ENCODE data around the gene MEPCE.
"Not testable (repeated sequence)": the region's sequence is repeated elsewhere in the genome, so short reads cannot be mapped to it uniquely, and the experiment has no call there.

Gene MEPCE, protein sequence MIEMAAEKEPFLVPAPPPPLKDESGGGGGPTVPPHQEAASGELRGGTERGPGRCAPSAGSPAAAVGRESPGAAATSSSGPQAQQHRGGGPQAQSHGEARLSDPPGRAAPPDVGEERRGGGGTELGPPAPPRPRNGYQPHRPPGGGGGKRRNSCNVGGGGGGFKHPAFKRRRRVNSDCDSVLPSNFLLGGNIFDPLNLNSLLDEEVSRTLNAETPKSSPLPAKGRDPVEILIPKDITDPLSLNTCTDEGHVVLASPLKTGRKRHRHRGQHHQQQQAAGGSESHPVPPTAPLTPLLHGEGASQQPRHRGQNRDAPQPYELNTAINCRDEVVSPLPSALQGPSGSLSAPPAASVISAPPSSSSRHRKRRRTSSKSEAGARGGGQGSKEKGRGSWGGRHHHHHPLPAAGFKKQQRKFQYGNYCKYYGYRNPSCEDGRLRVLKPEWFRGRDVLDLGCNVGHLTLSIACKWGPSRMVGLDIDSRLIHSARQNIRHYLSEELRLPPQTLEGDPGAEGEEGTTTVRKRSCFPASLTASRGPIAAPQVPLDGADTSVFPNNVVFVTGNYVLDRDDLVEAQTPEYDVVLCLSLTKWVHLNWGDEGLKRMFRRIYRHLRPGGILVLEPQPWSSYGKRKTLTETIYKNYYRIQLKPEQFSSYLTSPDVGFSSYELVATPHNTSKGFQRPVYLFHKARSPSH

DNA sequence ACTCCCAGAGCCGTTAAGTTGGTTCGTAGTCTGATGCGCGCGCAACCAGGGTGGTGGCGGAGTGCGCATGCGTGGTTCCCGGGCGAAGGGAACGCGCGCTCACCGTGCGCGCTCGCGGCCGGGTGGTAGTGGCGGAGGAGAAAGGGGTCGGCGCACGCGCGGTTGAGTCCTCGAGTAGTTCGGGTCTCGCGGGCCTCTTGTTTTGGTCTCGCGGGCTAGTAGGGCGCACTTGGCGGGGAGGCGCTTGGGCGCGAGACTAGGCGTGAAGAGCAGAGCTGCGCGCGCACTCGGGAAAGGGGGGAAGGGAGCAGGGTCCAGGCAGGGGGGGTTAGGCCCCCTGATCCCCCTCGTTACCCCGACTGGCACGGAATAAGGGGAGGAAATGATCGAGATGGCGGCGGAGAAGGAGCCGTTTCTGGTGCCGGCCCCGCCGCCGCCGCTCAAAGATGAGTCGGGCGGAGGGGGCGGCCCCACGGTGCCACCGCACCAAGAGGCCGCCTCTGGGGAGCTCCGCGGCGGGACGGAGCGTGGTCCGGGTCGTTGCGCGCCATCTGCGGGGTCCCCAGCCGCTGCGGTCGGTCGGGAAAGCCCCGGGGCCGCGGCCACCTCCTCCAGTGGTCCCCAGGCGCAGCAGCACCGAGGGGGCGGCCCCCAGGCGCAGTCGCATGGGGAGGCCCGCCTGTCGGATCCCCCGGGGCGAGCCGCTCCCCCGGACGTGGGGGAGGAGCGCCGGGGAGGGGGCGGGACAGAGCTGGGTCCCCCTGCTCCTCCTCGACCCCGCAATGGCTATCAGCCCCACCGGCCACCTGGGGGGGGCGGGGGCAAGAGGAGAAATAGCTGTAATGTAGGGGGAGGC is at the start of gene MEPCE:
Gene MEPCE (plus strand): TSS at position 195 of the 856 bp plus-strand sequence. CDS start 188 bp downstream, at position 383.
- peak; percentile 99 for DNase-seq (ENCODE audit: low read depth)

DNA sequence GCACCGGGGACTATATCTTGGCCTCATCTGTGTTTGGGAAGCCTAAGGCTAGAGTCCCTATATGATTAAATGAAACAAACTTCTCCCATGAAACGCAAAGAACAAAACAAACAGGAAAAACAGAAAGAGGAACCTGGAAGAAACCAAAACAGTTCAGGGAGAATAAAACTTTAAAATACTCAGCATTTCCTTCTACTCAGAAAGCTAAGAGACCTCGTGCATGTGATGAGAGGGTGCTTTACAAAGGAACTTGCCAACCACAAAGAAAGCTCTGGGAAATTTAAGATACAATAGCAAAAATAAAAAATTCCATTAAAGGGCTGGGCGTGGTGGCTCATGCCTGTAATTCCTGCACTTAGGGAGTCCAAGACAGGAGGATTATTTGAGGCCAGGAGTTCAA is 49.4 kb upstream of the MEPCE start:
- DNase-seq (ENCODE audit: low read depth): no peak

DNA sequence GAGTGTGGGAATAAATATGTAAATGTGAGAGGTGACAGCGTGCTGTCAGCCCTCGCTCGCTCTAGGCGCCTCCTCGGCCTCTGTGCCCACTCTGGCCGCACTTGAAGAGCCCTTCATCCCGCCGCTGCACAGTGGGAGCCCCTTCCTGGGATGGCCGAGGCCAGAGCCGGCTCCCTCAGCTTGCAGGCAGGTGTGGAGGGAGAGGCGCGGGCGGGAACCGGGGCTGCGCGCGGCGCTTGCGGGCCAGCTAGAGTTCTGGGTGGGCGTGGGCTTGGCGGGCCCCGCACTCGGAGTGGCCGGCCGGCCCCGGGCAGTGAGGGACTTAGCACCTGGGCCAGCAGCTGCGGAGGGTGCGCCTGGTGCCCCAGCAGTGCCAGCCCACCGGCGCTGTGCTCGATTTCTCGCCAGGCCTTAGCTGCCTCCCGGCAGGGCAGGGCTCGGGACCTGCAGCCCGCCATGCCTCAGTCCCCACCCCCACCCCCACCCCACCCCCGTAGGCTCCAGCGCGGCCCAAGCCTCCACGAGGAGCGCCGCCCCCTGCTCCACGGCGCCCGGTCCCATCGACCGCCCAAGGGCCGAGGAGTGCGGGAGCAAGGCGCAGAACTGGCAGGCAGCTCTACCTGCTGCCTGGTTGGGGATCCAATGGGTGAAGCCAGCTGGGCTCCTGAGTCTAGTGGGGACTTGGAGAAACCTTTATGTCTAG is 47.9 kb upstream of the MEPCE start:
- not testable (repeated sequence) for DNase-seq (ENCODE audit: low read depth)

DNA sequence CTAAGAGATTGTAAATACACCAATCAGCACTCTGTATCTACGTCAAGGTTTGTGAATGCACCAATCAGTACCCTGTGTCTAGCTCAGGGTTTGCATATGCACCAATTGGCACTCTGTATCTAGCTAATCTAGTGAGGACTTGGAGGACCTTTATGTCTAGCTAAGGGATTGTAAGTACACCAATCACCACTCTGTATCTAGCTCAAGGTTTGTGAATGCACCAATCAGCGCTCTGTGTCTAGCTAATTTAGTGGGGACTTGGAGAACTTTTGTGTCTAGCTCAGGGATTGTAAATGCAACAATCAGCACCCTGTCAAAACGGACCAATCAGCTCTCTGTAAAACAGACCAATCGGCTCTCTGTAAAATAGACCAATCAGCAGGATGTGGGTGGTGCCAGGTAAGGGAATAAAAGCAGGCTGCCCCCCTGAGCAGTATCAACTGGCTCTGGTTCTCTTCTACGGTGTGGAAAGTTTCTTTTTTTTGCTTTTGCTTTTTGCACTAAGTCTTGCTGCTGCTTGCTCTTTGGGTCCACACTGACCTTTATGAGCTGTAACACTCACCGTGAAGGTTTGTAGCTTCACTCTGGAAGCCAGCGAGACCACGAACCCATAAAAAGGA is 47.3 kb upstream of the MEPCE start:
- not testable (repeated sequence) for DNase-seq (ENCODE audit: low read depth)

DNA sequence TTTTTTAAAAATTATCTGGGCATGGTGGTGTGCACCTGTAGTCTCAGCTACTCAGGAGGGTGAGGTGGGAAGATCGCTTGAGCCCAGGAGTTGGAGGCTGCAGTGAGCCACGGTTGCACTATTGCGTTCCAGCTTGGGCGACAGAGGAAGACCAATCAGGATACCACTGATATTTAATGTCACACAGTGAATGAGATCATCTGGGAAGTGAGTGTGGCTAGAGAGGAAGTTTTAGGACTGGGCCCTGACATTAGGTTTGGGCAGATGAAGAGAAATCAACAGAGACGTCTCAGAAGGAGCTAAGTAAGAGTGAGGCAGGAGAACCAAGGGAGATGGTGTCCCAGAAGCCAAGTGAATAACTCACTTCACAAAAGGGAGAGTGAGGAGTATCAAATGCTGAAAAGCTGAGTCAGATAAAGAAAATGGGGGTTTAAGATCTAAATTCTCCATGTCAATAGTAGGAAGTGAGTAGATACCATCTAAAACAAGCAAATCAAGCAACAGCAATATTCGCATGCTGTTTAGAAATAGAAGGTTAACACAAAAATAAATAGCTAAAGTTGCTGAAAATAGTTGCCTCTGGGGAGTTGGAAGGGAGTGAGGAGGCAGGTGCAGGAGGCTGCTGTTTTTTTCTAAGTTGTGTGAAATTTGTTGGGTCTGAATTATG is 44.9 kb upstream of the MEPCE start:
- DNase-seq (ENCODE audit: low read depth): no peak

DNA sequence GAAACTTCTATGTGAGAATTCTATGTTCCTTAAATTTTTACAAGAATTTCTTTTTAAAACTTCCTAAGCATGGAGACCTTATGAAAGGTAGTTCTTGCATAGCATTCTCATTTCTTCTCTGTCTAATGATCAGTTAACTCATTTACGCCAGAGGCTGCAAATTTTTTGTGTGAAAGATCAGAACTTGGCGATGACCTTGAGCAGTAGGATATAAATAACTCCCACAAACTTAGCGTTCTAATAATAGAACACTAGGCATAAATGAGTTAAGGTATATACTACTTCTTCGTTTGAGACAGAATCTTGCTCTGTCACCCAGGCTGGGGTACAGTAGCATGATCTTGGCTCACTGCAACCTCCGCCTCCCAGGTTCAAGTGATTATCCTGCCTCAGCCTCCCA is 42.7 kb upstream of the MEPCE start:
- DNase-seq (ENCODE audit: low read depth): no peak

DNA sequence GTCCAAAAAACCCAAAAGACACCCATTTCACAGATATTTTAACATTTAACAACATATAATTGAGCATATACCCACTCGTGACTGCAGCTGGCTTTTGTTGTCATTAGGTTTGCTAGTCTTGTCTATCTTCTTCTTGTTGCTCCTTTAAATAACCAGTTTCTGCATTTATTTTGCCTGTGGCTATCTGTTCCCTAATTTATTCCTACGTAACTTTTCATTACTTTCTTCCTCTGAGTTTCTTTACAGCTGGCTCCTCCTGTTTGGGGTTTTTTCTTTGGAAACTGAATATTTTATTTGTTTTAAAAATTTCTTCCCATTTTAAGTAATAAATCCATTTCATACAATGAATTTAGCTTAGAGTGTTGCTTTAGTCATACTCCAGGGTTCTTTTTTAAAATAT is 41.9 kb upstream of the MEPCE start:
- no peak for DNase-seq (ENCODE audit: low read depth)

DNA sequence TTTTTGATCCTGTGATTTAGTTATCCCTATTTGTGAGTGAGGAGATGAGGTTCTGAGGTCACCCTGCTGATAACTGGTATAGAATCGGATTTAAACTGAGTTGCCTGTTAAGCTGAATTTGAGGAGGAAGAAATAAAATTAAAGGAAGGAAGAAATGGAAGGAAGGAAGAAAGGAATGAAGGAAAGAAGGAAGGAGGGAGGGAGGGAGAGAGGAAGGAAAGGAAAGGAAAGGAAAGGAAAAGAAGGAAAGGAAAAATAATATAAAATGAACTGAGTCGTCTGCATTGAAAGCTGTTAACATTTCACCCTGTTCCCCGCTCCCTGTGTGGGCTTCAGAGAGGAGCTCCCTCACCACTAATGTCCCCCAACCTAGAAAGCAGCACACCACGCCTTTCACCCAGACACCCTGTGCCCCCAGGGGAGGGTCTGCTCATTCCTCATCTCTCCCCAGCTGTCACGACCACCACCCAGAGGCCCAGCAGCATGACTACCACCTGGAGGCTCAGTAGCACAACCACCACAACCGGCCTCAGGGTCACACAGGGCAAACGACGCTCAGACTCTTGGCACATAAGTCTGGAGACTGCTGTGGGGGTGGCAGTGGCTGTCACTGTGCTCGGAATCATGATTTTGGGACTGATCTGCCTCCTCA is 40.1 kb upstream of the MEPCE start:
- no peak for DNase-seq (ENCODE audit: low read depth)

DNA sequence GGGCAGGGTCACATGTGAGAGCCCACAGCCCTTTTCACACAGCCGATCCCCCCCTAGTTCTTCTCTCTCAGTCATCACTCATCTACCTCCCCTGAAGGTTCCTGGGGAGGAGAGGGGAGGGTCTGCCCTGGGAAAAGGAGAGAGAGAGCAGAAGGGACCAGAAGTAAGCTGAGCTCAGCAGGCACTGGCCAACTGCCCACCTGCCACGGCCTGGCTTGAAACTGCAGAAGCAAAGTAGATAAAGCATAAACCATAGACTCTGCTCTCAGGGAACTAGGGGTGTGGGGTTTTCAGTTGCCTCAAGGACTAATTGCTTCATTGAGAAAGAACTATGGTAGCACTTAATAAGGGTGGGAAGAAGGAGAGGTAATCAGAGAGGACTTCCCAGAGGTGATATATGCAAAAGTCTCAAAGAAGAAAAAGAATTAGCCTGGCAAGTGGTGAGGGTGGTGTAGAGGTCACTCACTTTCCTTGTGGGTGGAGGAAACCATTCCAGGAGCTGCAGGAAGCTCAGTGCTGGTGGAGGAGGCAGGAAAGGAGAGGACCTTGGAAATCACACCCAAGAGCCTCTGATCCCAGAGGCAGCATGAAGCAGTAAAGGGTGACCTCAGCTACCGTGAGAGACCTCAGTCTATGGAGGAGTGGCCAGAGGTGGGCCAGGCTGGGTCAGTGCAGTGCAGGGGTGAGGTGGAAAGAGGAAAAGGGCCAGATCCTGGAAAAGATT is 39.2 kb upstream of the MEPCE start:
- DNase-seq (ENCODE audit: low read depth): no peak

DNA sequence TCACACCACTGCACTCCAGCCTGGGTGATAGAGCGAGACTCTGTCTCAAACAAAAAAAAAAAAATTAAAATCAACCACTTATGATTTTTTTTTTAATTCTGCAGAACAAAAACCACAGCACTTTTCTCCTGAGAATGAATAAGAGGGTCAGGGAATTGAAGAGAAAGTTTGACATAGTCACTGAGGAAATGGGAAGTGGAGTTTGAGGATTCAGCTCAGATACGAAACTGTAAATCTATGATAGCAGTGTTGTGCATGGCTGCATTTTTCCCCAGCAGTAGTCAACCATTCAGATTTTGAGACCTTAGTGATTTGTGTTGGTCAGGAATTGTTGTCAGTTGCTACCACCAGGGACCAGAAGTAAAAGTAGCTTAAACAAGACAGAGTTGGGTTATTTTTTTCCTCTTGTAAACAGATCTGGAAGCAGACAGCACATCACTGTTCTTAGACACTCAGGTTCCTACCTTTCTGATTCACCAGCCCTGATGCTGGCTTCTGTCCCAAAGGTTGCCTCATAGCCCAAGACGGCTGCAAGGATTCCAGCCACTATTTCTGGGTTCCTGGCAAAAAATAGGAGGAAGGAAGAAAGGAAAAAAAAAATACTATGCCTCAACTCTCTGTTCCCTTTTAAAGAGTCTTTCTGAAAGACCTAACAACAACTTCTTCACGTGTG is 36.3 kb upstream of the MEPCE start:
- DNase-seq (ENCODE audit: low read depth): no peak

DNA sequence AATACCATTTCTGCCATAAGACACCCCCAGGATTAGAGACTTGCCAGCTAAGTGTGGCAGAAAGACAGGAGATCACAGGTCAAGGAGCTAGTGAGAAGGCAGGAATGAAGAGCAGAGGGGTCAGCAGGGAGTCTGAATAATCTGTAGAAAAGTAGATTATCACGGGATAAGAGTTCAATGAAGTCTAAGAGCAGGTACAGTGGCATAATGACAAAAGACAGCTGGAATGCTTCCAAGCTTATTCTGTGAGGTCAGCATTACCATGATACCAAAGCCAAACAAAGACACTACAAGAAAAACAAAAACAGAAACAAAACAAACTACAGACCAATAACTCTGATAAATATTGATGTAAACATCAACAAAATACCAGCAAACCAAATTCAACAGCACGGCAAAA is 35.6 kb upstream of the MEPCE start:
- DNase-seq (ENCODE audit: low read depth): no peak

DNA sequence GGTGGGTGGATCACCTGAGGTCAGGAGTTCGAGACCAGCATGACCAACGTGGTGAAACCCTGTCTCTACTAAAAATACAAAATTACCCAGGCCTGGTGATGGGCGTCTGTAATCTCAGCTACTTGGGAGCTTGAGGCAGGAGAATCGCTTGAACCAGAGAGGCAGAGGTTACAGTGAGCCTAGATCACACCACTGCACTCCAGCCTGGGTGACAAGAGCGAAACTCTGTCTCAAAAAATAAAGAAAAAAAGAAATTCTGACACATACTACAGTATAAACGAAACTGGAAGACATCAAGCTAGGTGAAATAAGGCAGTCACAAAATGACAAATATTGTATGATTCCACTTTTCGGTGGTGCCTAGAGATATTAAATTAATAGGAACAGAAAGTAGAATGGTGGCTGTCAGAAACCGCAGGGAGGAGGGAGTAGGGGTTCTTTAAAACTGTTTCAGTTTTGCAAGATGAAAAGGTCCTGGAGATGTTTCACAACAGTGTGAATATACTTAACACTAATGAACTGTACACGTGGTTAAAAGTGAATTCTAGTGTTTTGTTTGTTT is 33.1 kb upstream of the MEPCE start:
- DNase-seq (ENCODE audit: low read depth): no peak

DNA sequence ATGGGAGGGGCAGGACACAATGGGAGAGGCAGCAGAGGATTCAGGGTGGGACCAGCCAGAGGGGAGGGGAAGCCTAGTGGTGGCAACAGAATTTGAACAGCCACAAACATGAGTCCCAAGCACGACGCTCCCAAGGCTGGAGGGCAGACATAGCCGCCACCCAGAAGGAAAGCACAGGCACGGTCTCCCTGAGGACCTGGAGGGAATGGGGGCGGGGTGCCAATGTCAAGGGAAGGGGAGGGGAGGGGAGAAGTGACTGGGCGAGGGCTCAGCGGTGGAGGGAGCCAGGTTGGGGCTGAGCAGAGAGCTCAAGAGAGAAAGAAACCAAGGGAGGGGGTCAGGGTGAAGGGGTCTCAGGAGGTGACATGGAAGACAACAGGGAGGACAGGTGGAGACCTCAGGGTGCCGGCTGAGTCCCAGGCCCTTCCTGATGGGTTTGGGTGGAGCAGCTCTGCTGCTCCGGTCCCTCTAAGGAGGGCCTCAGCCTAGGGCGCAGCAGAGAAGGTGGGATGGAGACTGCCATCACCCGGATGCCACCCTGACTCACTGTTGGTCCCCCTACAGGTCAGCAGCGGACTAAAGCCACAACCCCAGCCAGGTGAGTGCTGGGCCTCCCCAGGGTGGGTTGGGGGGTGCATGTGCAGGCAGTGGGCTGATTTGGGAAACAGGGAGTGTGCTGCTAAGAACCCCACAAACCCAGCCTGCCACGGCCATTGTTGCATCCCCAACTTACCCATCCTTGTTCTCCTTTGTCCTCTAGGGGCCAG is 32.1 kb upstream of the MEPCE start:
- DNase-seq (ENCODE audit: low read depth): no peak

DNA sequence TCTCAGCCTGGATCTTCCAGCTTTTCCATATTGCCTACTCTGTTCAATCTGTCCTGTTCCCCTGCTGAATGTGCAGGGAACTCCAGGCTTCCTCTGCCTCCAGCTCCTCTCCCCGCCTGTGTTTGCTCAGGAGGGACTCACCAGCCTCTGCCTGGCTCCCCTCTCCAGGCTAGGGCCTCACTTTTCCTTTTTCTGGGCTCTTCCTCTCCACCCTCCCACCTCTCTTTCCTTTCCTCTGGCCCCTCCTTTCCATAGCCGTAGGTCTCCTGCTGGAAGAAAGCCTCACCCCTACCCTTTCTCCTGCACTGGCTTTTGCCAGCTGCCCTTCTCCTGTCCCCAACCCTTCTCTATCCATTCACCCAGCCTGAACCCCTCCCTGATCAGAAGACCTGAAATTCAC is 31.4 kb upstream of the MEPCE start:
- no peak for DNase-seq (ENCODE audit: low read depth)

DNA sequence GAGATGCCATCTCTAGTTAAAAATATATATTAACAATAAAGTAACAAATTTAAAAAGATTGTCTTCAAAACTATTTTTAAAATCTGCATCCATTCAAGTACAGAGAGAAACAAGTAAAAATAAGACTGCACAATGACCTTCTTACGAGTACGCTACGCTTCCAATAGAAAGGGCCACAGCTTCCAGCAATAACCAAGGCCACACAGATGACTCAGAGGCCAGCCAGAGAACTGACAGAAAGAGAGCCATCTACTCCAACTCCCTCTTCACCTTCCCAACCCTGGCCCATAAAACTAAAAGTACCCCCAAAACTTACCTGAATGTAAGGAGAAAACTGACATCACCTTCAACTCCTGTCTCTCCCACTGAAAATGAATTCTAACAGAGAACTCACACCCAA is 29.6 kb upstream of the MEPCE start:
- no peak for DNase-seq (ENCODE audit: low read depth)

DNA sequence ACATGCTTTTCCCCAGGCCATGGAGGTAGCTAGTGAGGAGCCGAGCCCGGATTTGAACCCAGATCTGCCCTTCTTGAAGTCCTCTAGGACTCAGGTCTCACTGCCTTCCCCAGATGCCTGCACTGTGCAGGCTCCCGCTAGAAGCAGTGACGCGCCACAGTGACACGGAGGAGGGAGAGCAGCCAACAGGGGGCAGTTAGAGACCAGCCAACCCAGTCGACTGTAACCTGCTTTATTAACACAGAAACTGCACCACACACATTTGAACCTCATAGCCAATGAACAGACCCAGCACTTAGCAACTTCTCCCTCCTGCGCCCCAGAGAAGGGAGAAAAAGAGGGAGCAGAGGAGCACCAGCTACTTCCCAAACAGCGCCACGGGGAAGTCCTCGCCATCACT is 29.0 kb upstream of the MEPCE start:
- no peak for DNase-seq (ENCODE audit: low read depth)

DNA sequence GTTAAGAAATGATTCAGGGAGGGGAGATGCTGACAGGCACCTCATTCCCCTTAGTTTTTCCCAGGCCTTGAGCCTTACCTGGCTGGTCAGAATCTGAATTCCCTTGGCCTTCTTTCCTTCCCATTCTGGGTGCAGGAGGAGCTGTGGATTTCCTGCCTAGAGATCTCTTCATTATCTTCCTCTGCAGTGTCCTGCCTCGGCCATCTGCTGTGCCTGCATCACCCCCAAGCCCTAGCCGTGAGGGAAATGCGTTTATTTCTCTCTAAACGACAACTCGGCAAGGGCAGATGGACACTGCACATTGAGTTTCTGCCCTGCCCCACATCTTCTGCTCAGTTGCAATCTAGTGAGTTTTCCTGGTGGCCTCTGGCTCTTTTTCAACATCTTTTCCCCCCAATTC is 27.8 kb upstream of the MEPCE start:
- no peak for DNase-seq (ENCODE audit: low read depth)

DNA sequence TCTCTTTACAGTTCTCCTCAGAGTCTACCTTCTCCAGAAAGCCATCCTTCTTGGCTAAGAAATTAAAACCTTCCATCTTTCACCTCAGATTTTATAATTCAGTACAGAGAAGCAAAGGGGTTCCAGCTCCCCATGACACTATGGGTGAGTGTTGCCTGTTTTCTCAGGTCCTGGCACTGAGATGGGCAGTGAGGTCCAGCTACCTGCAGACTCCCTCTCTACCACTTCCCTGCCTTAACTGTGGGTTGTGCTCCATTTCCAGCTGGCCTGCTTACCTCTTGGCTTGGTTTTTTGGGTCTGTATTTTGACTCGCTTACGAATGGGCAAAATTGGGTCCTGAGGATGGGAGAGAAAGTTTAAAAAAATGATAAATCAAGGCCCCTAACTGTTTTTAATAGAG is 27.4 kb upstream of the MEPCE start:
- no peak for DNase-seq (ENCODE audit: low read depth)
